ENCODE measurements around the gene ARHGEF25. TPM values are rescaled to one million over a fixed set of nuclear protein-coding genes. Genes with fewer than 3 reads are reported as not detected.
"Not testable (repeated sequence)": the region's sequence is repeated elsewhere in the genome, so short reads cannot be mapped to it uniquely, and the experiment has no call there.

ARHGEF25 gene
- 1 to 10 TPM; 2.8 to 5.3 TPM for total RNA-seq

GRCh38 chr12:57611108-57611826 is at the start of gene ARHGEF25:
Gene ARHGEF25 (plus strand): TSS chr12:57611435. CDS start chr12:57611895, 460 bp downstream.
- ATAC-seq (replicated peaks in 1 of 2): peak; percentile 86 to 89
- Mint-ChIP-seq H3K36me3 (ENCODE audit: insufficient read depth in 2 of 2) (no peaks in the 10 kb centered on the region), H3K27me3 (ENCODE audit: low read depth) (peaks cover 23% of the 10 kb centered on the region), H3K4me1 (ENCODE audit: low read depth) (peaks cover 10% of the 10 kb centered on the region), H3K4me3 (peak within 1 kb of the TSS; percentile 36 to 83), H3K27ac (no peak within 1 kb of the TSS), H3K9me3 (no peaks in the 10 kb centered on the region)
- DNase-seq: peak; percentile 57 to 58

GRCh38 chr12:57563358-57563757 is 47.9 kb upstream of the ARHGEF25 start:
- no peaks in the 10 kb centered on the region for H3K9me3 Mint-ChIP-seq
- ATAC-seq (replicated peaks in 1 of 2) (no peak), DNase-seq (no peak)
- H3K27ac Mint-ChIP-seq: no peak overlapping the region
- H3K4me1 Mint-ChIP-seq (ENCODE audit: low read depth): no peaks in the 10 kb centered on the region
- no peaks in the 10 kb centered on the region for H3K36me3 Mint-ChIP-seq (ENCODE audit: insufficient read depth in 2 of 2)
- H3K27me3 Mint-ChIP-seq (ENCODE audit: low read depth): peaks cover 12% of the 10 kb centered on the region
- no peak overlapping the region for H3K4me3 Mint-ChIP-seq

- H3K27me3 Mint-ChIP-seq (ENCODE audit: low read depth): peaks cover 12% of the 10 kb centered on the region
- H3K27ac Mint-ChIP-seq: no peak overlapping the region
- no peak for ATAC-seq (replicated peaks in 1 of 2)
- no peaks in the 10 kb centered on the region for H3K4me1 Mint-ChIP-seq (ENCODE audit: low read depth)
- H3K36me3 Mint-ChIP-seq (ENCODE audit: insufficient read depth in 2 of 2): no peaks in the 10 kb centered on the region
- H3K9me3 Mint-ChIP-seq: no peaks in the 10 kb centered on the region
- H3K4me3 Mint-ChIP-seq: no peak overlapping the region
- DNase-seq: no peak
Observed at GRCh38 chr12:57564178-57564740, 47.0 kb upstream of the ARHGEF25 start.

- ATAC-seq (replicated peaks in 1 of 2): no peak
- Mint-ChIP-seq H3K36me3 (ENCODE audit: insufficient read depth in 2 of 2) (no peaks in the 10 kb centered on the region), H3K27ac (no peak overlapping the region), H3K4me1 (ENCODE audit: low read depth) (no peaks in the 10 kb centered on the region), H3K4me3 (no peak overlapping the region), H3K27me3 (ENCODE audit: low read depth) (no peaks in the 10 kb centered on the region), H3K9me3 (no peaks in the 10 kb centered on the region)
- no peak for DNase-seq
Observed at GRCh38 chr12:57568838-57569237, 42.4 kb upstream of the ARHGEF25 start.

GRCh38 chr12:57569858-57570257 is 41.4 kb upstream of the ARHGEF25 start:
- DNase-seq (no peak), ATAC-seq (replicated peaks in 1 of 2) (no peak)
- H3K27me3 Mint-ChIP-seq (ENCODE audit: low read depth): no peaks in the 10 kb centered on the region
- no peak overlapping the region for H3K27ac Mint-ChIP-seq
- no peaks in the 10 kb centered on the region for H3K36me3 Mint-ChIP-seq (ENCODE audit: insufficient read depth in 2 of 2)
- no peak overlapping the region for H3K4me3 Mint-ChIP-seq
- no peaks in the 10 kb centered on the region for H3K9me3 Mint-ChIP-seq
- H3K4me1 Mint-ChIP-seq (ENCODE audit: low read depth): no peaks in the 10 kb centered on the region

- not testable (repeated sequence) for H3K4me3 Mint-ChIP-seq; H3K36me3 Mint-ChIP-seq (ENCODE audit: insufficient read depth in 2 of 2)
Observed at GRCh38 chr12:57570438-57570837, 40.8 kb upstream of the ARHGEF25 start.

GRCh38 chr12:57571926-57572762 is 39.1 kb upstream of the ARHGEF25 start:
- Mint-ChIP-seq H3K4me3 (no peak overlapping the region), H3K27ac (no peak overlapping the region), H3K27me3 (ENCODE audit: low read depth) (no peaks in the 10 kb centered on the region), H3K4me1 (ENCODE audit: low read depth) (no peaks in the 10 kb centered on the region), H3K9me3 (no peaks in the 10 kb centered on the region), H3K36me3 (ENCODE audit: insufficient read depth in 2 of 2) (no peaks in the 10 kb centered on the region)
- ATAC-seq (replicated peaks in 1 of 2) (no peak), DNase-seq (no peak)

More at GRCh38 chr12:57570438-57570837, 40.8 kb upstream of the ARHGEF25 start:
- DNase-seq; H3K27me3 Mint-ChIP-seq (ENCODE audit: low read depth); ATAC-seq (replicated peaks in 1 of 2); H3K9me3 Mint-ChIP-seq; H3K27ac Mint-ChIP-seq; H3K4me1 Mint-ChIP-seq (ENCODE audit: low read depth): not testable (repeated sequence)

GRCh38 chr12:57574795-57575194 is 36.4 kb upstream of the ARHGEF25 start:
- Mint-ChIP-seq H3K4me1 (ENCODE audit: low read depth) (no peaks in the 10 kb centered on the region), H3K4me3 (no peak overlapping the region), H3K27ac (no peak overlapping the region), H3K9me3 (no peaks in the 10 kb centered on the region), H3K36me3 (ENCODE audit: insufficient read depth in 2 of 2) (no peaks in the 10 kb centered on the region), H3K27me3 (ENCODE audit: low read depth) (no peaks in the 10 kb centered on the region)
- ATAC-seq (replicated peaks in 1 of 2): no peak
- no peak for DNase-seq

- Mint-ChIP-seq H3K9me3 (no peaks in the 10 kb centered on the region), H3K36me3 (ENCODE audit: insufficient read depth in 2 of 2) (no peaks in the 10 kb centered on the region), H3K27ac (no peak overlapping the region), H3K4me3 (no peak overlapping the region), H3K27me3 (ENCODE audit: low read depth) (no peaks in the 10 kb centered on the region), H3K4me1 (ENCODE audit: low read depth) (no peaks in the 10 kb centered on the region)
- no peak for DNase-seq
- ATAC-seq (replicated peaks in 1 of 2): no peak
Observed at GRCh38 chr12:57575771-57576612, 35.2 kb upstream of the ARHGEF25 start.

GRCh38 chr12:57576613-57577160 is 34.5 kb upstream of the ARHGEF25 start:
- ATAC-seq (replicated peaks in 1 of 2) (no peak), DNase-seq (no peak)
- Mint-ChIP-seq H3K27ac (no peak overlapping the region), H3K9me3 (no peaks in the 10 kb centered on the region), H3K4me3 (no peak overlapping the region), H3K36me3 (ENCODE audit: insufficient read depth in 2 of 2) (no peaks in the 10 kb centered on the region), H3K27me3 (ENCODE audit: low read depth) (no peaks in the 10 kb centered on the region), H3K4me1 (ENCODE audit: low read depth) (no peaks in the 10 kb centered on the region)

GRCh38 chr12:57577981-57578758 is 33.1 kb upstream of the ARHGEF25 start:
- Mint-ChIP-seq H3K27me3 (ENCODE audit: low read depth) (no peaks in the 10 kb centered on the region), H3K36me3 (ENCODE audit: insufficient read depth in 2 of 2) (no peaks in the 10 kb centered on the region), H3K4me1 (ENCODE audit: low read depth) (peaks cover 3% of the 10 kb centered on the region), H3K27ac (no peak overlapping the region), H3K4me3 (no peak overlapping the region), H3K9me3 (no peaks in the 10 kb centered on the region)
- ATAC-seq (replicated peaks in 1 of 2) (no peak), DNase-seq (no peak)

- Mint-ChIP-seq H3K27ac (no peak overlapping the region), H3K9me3 (no peaks in the 10 kb centered on the region), H3K27me3 (ENCODE audit: low read depth) (no peaks in the 10 kb centered on the region), H3K36me3 (ENCODE audit: insufficient read depth in 2 of 2) (no peaks in the 10 kb centered on the region), H3K4me1 (ENCODE audit: low read depth) (peaks cover 6% of the 10 kb centered on the region), H3K4me3 (no peak overlapping the region)
- no peak for ATAC-seq (replicated peaks in 1 of 2)
- no peak for DNase-seq
Observed at GRCh38 chr12:57579011-57579410, 32.2 kb upstream of the ARHGEF25 start.
